Measurements from ENCODE around the gene SPZ1. TPM values are rescaled to one million over a fixed set of nuclear protein-coding genes. Genes with fewer than 3 reads are reported as not detected.

The SPZ1 gene
- total RNA-seq, 1 experiment from 2014 or later: not detected

- Histone ChIP-seq H2AFZ (ENCODE audit: low read depth, low read length, poor library complexity, severe bottlenecking) (peak overlapping the region; percentile 1), H3K4me1 (ENCODE audit: control insufficient read depth in 1 of 2, insufficient read depth in 2 of 2, low read length in 2 of 2) (peaks cover 0 to 12% of the 10 kb centered on the region in 2 experiments; a peak in 2 of 4 replicates), H3K9ac (ENCODE audit: low read length) (no peak overlapping the region), H3K4me3 (replicated peaks in 1 of 2; ENCODE audit: low read depth in 1 of 2, low read length in 2 of 2) (no peak overlapping the region), H3K27me3 (ENCODE audit: insufficient read depth, low read length) (no peaks in the 10 kb centered on the region), H4K20me1 (ENCODE audit: insufficient read depth) (no peaks in the 10 kb centered on the region), H3K9me2 (ENCODE audit: insufficient read depth) (no peaks in the 10 kb centered on the region), H3K27ac (ENCODE audit: low read depth, low read length) (no peak overlapping the region), H3K79me2 (ENCODE audit: insufficient read depth, low read length) (no peaks in the 10 kb centered on the region), H3K9me3 (ENCODE audit: control insufficient read depth in 1 of 2, insufficient read depth in 1 of 2, low read depth in 1 of 2, low read length in 2 of 2) (no peaks in the 10 kb centered on the region), H3K4me2 (ENCODE audit: low read length) (no peak overlapping the region), H3K36me3 (ENCODE audit: control insufficient read depth in 1 of 2, insufficient read depth in 2 of 2, low read length in 2 of 2) (no peaks in the 10 kb centered on the region)
- POLR2A ChIA-PET: interaction anchor here (0.7 kb wide), 1 partner anchor 85 kb away, joined by 3 read pairs; the partner anchor contains the start of gene SERINC5
- RAD21 ChIA-PET (ENCODE audit: low non-redundant PET in 1 of 2, low total read pairs in 2 of 2, uncharacterized antibody in 2 of 2, unreplicated experiment in 2 of 2): no interaction called here
- BruUV-seq (replicated peaks): no TSS peak
- DNase-seq (ENCODE audit: low read depth, low spot score): no peak
- no peak for TF ChIP-seq EZH2phosphoT487 (IDR thresholded peaks at IDR 0.05; ENCODE audit: borderline replicate concordance)
- TF ChIP-seq, protein P1, sequence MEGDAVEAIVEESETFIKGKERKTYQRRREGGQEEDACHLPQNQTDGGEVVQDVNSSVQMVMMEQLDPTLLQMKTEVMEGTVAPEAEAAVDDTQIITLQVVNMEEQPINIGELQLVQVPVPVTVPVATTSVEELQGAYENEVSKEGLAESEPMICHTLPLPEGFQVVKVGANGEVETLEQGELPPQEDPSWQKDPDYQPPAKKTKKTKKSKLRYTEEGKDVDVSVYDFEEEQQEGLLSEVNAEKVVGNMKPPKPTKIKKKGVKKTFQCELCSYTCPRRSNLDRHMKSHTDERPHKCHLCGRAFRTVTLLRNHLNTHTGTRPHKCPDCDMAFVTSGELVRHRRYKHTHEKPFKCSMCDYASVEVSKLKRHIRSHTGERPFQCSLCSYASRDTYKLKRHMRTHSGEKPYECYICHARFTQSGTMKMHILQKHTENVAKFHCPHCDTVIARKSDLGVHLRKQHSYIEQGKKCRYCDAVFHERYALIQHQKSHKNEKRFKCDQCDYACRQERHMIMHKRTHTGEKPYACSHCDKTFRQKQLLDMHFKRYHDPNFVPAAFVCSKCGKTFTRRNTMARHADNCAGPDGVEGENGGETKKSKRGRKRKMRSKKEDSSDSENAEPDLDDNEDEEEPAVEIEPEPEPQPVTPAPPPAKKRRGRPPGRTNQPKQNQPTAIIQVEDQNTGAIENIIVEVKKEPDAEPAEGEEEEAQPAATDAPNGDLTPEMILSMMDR (IDR thresholded peaks at IDR 0.05 in 2 of 3, conservative IDR thresholded peaks at IDR 0.05 in 1 of 3; ENCODE audit: borderline replicate concordance in 1 of 3, insufficient read depth in 1 of 3, low read depth in 2 of 3, low read length in 2 of 3): no peak
- no peak for TF ChIP-seq REST (IDR thresholded peaks at IDR 0.05; ENCODE audit: low read depth)
- no peak for TF ChIP-seq ZFX (IDR thresholded peaks at IDR 0.05)
- TF ChIP-seq TCF7L2 (IDR thresholded peaks at IDR 0.05; ENCODE audit: borderline replicate concordance, extremely low read depth, insufficient read depth, insufficient read length): no peak
- TF ChIP-seq YY1 (IDR thresholded peaks at IDR 0.05; ENCODE audit: extremely low read depth, insufficient replicate concordance, low read depth, low read length): no peak
- TF ChIP-seq, protein P2, sequence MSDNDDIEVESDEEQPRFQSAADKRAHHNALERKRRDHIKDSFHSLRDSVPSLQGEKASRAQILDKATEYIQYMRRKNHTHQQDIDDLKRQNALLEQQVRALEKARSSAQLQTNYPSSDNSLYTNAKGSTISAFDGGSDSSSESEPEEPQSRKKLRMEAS (IDR thresholded peaks at IDR 0.05): no peak
- TF ChIP-seq CEBPB (IDR thresholded peaks at IDR 0.05; ENCODE audit: low read depth): no peak
- no peak for TF ChIP-seq CBX3 (IDR thresholded peaks at IDR 0.05; ENCODE audit: low read depth)
- TF ChIP-seq POLR2A (IDR thresholded peaks at IDR 0.05; ENCODE audit: borderline replicate concordance, extremely low read depth, insufficient read depth, insufficient read length): no peak
- no peak for TF ChIP-seq EGR1 (IDR thresholded peaks at IDR 0.05; ENCODE audit: low read depth)
- TF ChIP-seq, protein P3, sequence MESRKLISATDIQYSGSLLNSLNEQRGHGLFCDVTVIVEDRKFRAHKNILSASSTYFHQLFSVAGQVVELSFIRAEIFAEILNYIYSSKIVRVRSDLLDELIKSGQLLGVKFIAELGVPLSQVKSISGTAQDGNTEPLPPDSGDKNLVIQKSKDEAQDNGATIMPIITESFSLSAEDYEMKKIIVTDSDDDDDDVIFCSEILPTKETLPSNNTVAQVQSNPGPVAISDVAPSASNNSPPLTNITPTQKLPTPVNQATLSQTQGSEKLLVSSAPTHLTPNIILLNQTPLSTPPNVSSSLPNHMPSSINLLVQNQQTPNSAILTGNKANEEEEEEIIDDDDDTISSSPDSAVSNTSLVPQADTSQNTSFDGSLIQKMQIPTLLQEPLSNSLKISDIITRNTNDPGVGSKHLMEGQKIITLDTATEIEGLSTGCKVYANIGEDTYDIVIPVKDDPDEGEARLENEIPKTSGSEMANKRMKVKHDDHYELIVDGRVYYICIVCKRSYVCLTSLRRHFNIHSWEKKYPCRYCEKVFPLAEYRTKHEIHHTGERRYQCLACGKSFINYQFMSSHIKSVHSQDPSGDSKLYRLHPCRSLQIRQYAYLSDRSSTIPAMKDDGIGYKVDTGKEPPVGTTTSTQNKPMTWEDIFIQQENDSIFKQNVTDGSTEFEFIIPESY (IDR thresholded peaks at IDR 0.05; ENCODE audit: extremely low read depth, insufficient replicate concordance, low read length): no peak
- no peak for TF ChIP-seq FOSL1 (IDR thresholded peaks at IDR 0.05; ENCODE audit: low read depth)
- TF ChIP-seq, protein P4, sequence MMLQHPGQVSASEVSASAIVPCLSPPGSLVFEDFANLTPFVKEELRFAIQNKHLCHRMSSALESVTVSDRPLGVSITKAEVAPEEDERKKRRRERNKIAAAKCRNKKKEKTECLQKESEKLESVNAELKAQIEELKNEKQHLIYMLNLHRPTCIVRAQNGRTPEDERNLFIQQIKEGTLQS (IDR thresholded peaks at IDR 0.05): no peak
- TF ChIP-seq SP1 (IDR thresholded peaks at IDR 0.05; ENCODE audit: low read depth): no peak
- no peak for TF ChIP-seq EZH2 (IDR thresholded peaks at IDR 0.05)
- no peak for TF ChIP-seq SIN3A (IDR thresholded peaks at IDR 0.05; ENCODE audit: low read depth)
- no peak for TF ChIP-seq ELF1 (IDR thresholded peaks at IDR 0.05; ENCODE audit: borderline replicate concordance, low read depth)
- no peak for TF ChIP-seq JUND (IDR thresholded peaks at IDR 0.05)
- TF ChIP-seq POLR2AphosphoS5 (IDR thresholded peaks at IDR 0.05; ENCODE audit: low read depth, low read length): no peak
- no peak for ATAC-seq
- CTCF ChIA-PET: interaction anchor here (0.6 to 1.3 kb wide), 3 partner anchors 328 to 832 kb away, joined by 3 read pairs; no protein-coding TSS in a partner anchor
- intact Hi-C loops (cut with micrococcal nuclease): no loop called here
Observed at GRCh38 chr5:80341016-80341775, 21.4 kb downstream of the SPZ1 start.

All from HCT116 (cell line).